Endothelial cell of umbilical vein (primary cell): Measurements from ENCODE around the gene ENKUR.

Experiments
- CTCF ChIP-seq, 2 donors: IDR thresholded peaks; 1 replicate in 1 of 2; 2 replicates in 1 of 2; pipeline ENCODE4 v1.5.1; 2011; ENCODE audit warnings: low read length in 2 of 2, mild to moderate bottlenecking in 2 of 2, moderate library complexity in 2 of 2, control low read depth in 1 of 2, inconsistent platforms in 1 of 2, low read depth in 1 of 2; ENCODE audit not compliant: insufficient read depth in 1 of 2; ENCODE audit errors: extremely low read depth in 1 of 2
- FOS ChIP-seq: IDR thresholded peaks from 2 replicates; pipeline ENCODE4 v1.6.1; 2011; ENCODE audit warnings: mild to moderate bottlenecking, low read length, moderate library complexity, borderline replicate concordance; ENCODE audit not compliant: insufficient read depth
- JUN ChIP-seq: IDR thresholded peaks from 2 replicates; pipeline ENCODE4 v1.6.1; 2011; ENCODE audit warnings: borderline replicate concordance, low read depth; ENCODE audit not compliant: insufficient read length, insufficient read depth
- MAX ChIP-seq: IDR thresholded peaks from 2 replicates; pipeline ENCODE4 v1.6.1; 2011; ENCODE audit not compliant: insufficient read depth, insufficient read length
- POLR2A ChIP-seq: IDR thresholded peaks from 2 replicates; pipeline ENCODE4 v1.6.1; 2012; ENCODE audit warnings: low read depth, mild to moderate bottlenecking, control low read depth, low read length
- POLR2AphosphoS5 ChIP-seq: IDR thresholded peaks from 2 replicates; pipeline ENCODE4 v1.6.1; 2012; ENCODE audit warnings: low read depth, mild to moderate bottlenecking, control low read depth, low read length, moderate library complexity; ENCODE audit not compliant: insufficient read depth

GRCh38 chr10:24952707-24953645 is 63.0 kb downstream of the ENKUR start:
- TF ChIP-seq CTCF (IDR thresholded peaks at IDR 0.05; ENCODE audit: extremely low read depth in 1 of 2, insufficient read depth in 1 of 2, low read depth in 1 of 2, low read length in 2 of 2) (peak in 1 of 2 donors; percentile 21), FOS (no peak), POLR2A (peak; percentile 18), POLR2AphosphoS5 (peak; percentile 63), MAX (no peak), JUN (no peak)
